Measurements from ENCODE around the gene PAX5.

GRCh38 chr9:36791222-36791950, 242.7 kb downstream of the PAX5 start:
- TF ChIP-seq CTCF (CRISPR knock-in tag; IDR thresholded peaks at IDR 0.05) (no peak), CBX5 (CRISPR knock-in tag; IDR thresholded peaks at IDR 0.05; ENCODE audit: borderline replicate concordance) (no peak), EEA1 (CRISPR knock-in tag; IDR thresholded peaks at IDR 0.05; ENCODE audit: borderline replicate concordance) (no peak), IKZF1 (IDR thresholded peaks at IDR 0.05) (no peak), TBX2 (CRISPR knock-in tag; IDR thresholded peaks at IDR 0.05; ENCODE audit: borderline replicate concordance) (no peak), GTF2F1 (IDR thresholded peaks at IDR 0.05; ENCODE audit: low read length) (no peak), HOXA9 (CRISPR knock-in tag; IDR thresholded peaks at IDR 0.05; ENCODE audit: borderline replicate concordance) (no peak), ATF2 (CRISPR knock-in tag; IDR thresholded peaks at IDR 0.05) (no peak), RBFOX2 (IDR thresholded peaks at IDR 0.05; ENCODE audit: low read depth, low read length) (no peak), HNF4G (IDR thresholded peaks at IDR 0.05; ENCODE audit: borderline replicate concordance, low read depth, low read length) (no peak), HNF4G (CRISPR knock-in tag; IDR thresholded peaks at IDR 0.05; ENCODE audit: borderline replicate concordance, low read depth) (no peak), ZNF670 (CRISPR knock-in tag; IDR thresholded peaks at IDR 0.05; ENCODE audit: borderline replicate concordance) (no peak), SAFB2 (CRISPR knock-in tag; IDR thresholded peaks at IDR 0.05; ENCODE audit: borderline replicate concordance, low read depth) (no peak), SOX5 (CRISPR knock-in tag; IDR thresholded peaks at IDR 0.05; ENCODE audit: borderline replicate concordance) (no peak)
- TF ChIP-seq, protein P1, sequence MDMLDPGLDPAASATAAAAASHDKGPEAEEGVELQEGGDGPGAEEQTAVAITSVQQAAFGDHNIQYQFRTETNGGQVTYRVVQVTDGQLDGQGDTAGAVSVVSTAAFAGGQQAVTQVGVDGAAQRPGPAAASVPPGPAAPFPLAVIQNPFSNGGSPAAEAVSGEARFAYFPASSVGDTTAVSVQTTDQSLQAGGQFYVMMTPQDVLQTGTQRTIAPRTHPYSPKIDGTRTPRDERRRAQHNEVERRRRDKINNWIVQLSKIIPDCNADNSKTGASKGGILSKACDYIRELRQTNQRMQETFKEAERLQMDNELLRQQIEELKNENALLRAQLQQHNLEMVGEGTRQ (IDR thresholded peaks at IDR 0.05; ENCODE audit: low read depth, low read length): no peak
- TF ChIP-seq, protein P1 (CRISPR knock-in tag; IDR thresholded peaks at IDR 0.05; ENCODE audit: borderline replicate concordance): no peak

Data from HepG2 (cell line).